ENCODE results near the gene HSP90AA1. TPM values are rescaled to one million over a fixed set of nuclear protein-coding genes. Genes with fewer than 3 reads are reported as not detected.
"Not testable (repeated sequence)": the region's sequence is repeated elsewhere in the genome, so short reads cannot be mapped to it uniquely, and the experiment has no call there.

HSP90AA1 gene
- total RNA-seq, 2 experiments from 2014 or later: 1,101 to 1,115 TPM

- Mint-ChIP-seq H3K27ac (no peak overlapping the region), H3K9me3 (peaks cover 3% of the 10 kb centered on the region), H3K27me3 (no peaks in the 10 kb centered on the region), H3K4me1 (ENCODE audit: low read depth) (peaks cover 10% of the 10 kb centered on the region), H3K36me3 (ENCODE audit: low read depth) (peaks cover 23% of the 10 kb centered on the region), H3K4me3 (no peak overlapping the region)
- ATAC-seq: no peak
- TF ChIP-seq CTCF (IDR thresholded peaks at IDR 0.05): no peak
- POLR2A ChIA-PET: interaction anchor here (0.6 to 1.7 kb wide), 2 partner anchors 10 to 254 kb away, joined by 3 to 10 read pairs; no protein-coding TSS in a partner anchor
- intact Hi-C loops (cut with micrococcal nuclease): no loop called here
- CTCF ChIA-PET: interaction anchor here (1.3 kb wide), 1 partner anchor 25 kb away, joined by 3 read pairs; no protein-coding TSS in a partner anchor
- no peak for DNase-seq
Observed at GRCh38 chr14:102075155-102075554, 11.7 kb downstream of the HSP90AA1 start.

GRCh38 chr14:102074415-102074964 lies 12.4 kb downstream of the HSP90AA1 start:
- peaks cover 3% of the 10 kb centered on the region for H3K9me3 Mint-ChIP-seq
- H3K4me1 Mint-ChIP-seq (ENCODE audit: low read depth): peaks cover 10% of the 10 kb centered on the region
- H3K27me3 Mint-ChIP-seq: no peaks in the 10 kb centered on the region
- H3K36me3 Mint-ChIP-seq (ENCODE audit: low read depth): peaks cover 17% of the 10 kb centered on the region
- intact Hi-C loops (cut with micrococcal nuclease): no loop called here
- H3K4me3 Mint-ChIP-seq: no peak overlapping the region
- CTCF ChIA-PET: interaction anchor here (1.3 kb wide), 1 partner anchor 24 kb away, joined by 3 read pairs; no protein-coding TSS in a partner anchor
- DNase-seq (no peak), ATAC-seq (no peak)
- no peak for TF ChIP-seq CTCF (IDR thresholded peaks at IDR 0.05)
- H3K27ac Mint-ChIP-seq: no peak overlapping the region
- POLR2A ChIA-PET: interaction anchor here (0.6 to 1.7 kb wide), 2 partner anchors 10 to 254 kb away, joined by 3 to 10 read pairs; no protein-coding TSS in a partner anchor

- Mint-ChIP-seq H3K4me1 (ENCODE audit: low read depth) (peaks cover 10% of the 10 kb centered on the region), H3K4me3 (no peak overlapping the region), H3K27ac (no peak overlapping the region), H3K36me3 (ENCODE audit: low read depth) (peaks cover 6% of the 10 kb centered on the region), H3K27me3 (no peaks in the 10 kb centered on the region), H3K9me3 (peaks cover 3% of the 10 kb centered on the region)
- ChIA-PET POLR2A (interaction anchor here (0.8 to 2.0 kb wide), 2 partner anchors 13 to 16 kb away, joined by 4 to 6 read pairs; no protein-coding TSS in a partner anchor), CTCF (no interaction called here)
- no peak for ATAC-seq
- TF ChIP-seq CTCF (IDR thresholded peaks at IDR 0.05): no peak
- DNase-seq: no peak
- intact Hi-C loops (cut with micrococcal nuclease): no loop called here
Observed at GRCh38 chr14:102071283-102071998, 15.4 kb downstream of the HSP90AA1 start.

GRCh38 chr14:102066041-102066451 lies 20.8 kb downstream of the HSP90AA1 start:
- ATAC-seq: peak; percentile 31
- POLR2A ChIA-PET: interaction anchor here (1.1 kb wide), 1 partner anchor 19 kb away, joined by 3 read pairs; no protein-coding TSS in a partner anchor
- H3K9me3 Mint-ChIP-seq: no peaks in the 10 kb centered on the region

GRCh38 chr14:102064590-102064989 lies 22.3 kb downstream of the HSP90AA1 start:
- POLR2A ChIA-PET; ATAC-seq; H3K4me1 Mint-ChIP-seq (ENCODE audit: low read depth); DNase-seq; H3K36me3 Mint-ChIP-seq (ENCODE audit: low read depth); H3K27me3 Mint-ChIP-seq; H3K9me3 Mint-ChIP-seq; H3K27ac Mint-ChIP-seq; H3K4me3 Mint-ChIP-seq: not testable (repeated sequence)
- CTCF ChIA-PET: interaction anchor here (3.8 kb wide), 1 partner anchor 32 kb away, joined by 38 read pairs; no protein-coding TSS in a partner anchor
- intact Hi-C loops (cut with micrococcal nuclease): loop anchor here (5.0 kb wide), 1 partner anchor 33 kb away; no protein-coding TSS in a partner anchor

More at GRCh38 chr14:102066041-102066451, 20.8 kb downstream of the HSP90AA1 start:
- Mint-ChIP-seq H3K4me1 (ENCODE audit: low read depth) (peaks cover 3% of the 10 kb centered on the region), H3K27ac (no peak overlapping the region), H3K4me3 (no peak overlapping the region), H3K27me3 (no peaks in the 10 kb centered on the region), H3K36me3 (ENCODE audit: low read depth) (no peaks in the 10 kb centered on the region)
- intact Hi-C loops (cut with micrococcal nuclease): no loop called here
- no peak for TF ChIP-seq CTCF (IDR thresholded peaks at IDR 0.05)
- CTCF ChIA-PET: interaction anchor here (1.5 kb wide), 1 partner anchor 30 kb away, joined by 8 read pairs; no protein-coding TSS in a partner anchor
- no peak for DNase-seq

All from activated CD8-positive, alpha-beta T cell treated with anti-CD3 and anti-CD28 coated beads for 36 hours (primary cell).